Daoy (cell line): ENCODE results near the gene CHSY1. TPM values are rescaled to one million over a fixed set of nuclear protein-coding genes. Genes with fewer than 3 reads are reported as not detected.

Experiments used
- DNase-seq: peaks from one replicate; pipeline ENCODE4 v3.0.0-alpha.2; 2015; ENCODE audit warnings: low read depth
- total RNA-seq: library from RNA; depleted of rRNA; stranded (reverse); fragments of >200 nt; shearing (Covaris generic); gene quantifications from 2 replicates; pipeline ENCODE4 v1.2.3, GENCODE V29; 2014

CHSY1 gene
- total RNA-seq, 1 experiment from 2014 or later, result 29.0 TPM

DNA sequence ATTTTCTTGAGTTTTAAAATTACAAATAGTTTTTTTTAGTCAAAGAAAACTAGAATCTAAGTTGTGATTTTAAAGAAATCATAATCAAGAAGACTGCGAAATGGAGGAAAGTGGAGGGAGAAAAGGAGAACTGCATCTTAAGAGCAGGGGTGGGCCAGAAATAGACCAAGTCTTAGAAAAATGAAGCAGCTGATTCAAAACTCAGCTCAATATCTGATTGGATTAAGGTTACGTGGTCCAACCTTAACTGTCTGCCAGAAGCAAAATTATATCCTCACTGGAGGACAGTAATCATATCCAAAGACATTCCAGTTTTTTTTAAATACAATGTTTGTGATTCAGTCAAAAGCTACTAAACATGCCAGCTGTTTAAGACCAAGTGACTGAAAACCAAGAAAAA is 41.4 kb downstream of the CHSY1 start:
- DNase-seq, result no peak

DNA sequence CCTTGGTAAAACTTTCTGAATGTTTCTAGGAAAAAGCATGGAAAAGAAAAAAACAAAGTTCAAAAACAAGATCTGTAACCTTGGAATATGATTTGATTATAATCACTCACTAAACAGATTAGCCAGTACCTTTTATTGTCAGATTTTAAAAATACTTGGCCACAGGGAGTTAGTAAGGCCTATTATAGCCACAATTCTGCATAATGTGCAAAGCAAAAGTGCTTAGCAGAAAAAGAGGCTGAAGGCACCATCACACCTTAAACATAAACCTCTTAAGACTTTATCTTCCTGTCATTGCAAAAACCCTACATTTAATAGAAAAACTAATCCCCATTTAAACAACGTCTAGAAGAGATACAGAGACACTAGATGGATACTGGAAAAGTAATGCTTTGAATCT is 41.8 kb downstream of the CHSY1 start:
- DNase-seq, result no peak

DNA sequence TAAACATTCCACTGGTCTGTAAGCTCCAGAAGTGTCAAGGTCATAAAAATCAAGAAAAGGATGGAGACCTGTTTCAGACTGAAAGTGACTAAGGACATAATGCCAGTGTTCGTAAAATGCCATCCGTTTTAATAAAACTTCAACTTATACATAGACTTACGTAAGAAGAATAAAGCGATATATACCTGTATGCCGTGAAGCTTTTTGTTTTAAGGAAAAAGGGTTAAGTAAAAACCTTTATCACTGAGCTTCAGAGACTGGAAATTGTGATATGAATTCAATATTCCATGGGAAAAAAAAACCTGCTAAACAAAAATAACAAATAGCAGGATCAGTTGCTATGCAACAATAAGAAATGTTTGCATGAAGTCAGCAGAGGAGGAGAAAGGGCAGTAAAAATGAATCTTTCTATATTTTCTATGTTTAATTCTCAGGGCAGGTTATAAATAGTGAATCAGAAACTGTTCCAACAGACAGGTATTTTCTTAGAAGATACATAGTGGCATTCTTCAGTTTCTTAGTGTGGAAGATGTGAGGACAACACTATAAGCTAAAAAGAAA is 42.5 kb downstream of the CHSY1 start:
- no peak for DNase-seq

DNA sequence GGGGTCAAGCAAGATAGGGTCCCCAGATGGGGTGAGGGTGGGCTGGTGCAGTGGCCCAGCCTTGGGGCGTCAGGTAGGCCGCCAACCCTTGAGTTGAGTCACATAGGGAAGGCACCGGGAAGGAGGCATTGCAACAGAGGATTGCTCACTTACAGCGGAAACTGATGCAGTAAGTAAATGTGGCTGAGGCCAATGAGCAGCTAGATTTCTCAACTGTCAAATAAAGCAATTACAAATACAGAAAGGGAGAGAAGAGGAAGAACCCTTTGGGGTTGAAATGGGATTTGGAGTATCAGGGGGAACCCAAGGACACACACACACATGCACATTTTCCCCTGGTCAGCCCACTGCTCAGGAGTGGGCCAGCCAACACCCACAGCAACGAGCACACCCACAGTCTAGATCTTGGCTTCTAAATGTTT is 44.0 kb downstream of the CHSY1 start:
- DNase-seq, result peak; percentile 23

DNA sequence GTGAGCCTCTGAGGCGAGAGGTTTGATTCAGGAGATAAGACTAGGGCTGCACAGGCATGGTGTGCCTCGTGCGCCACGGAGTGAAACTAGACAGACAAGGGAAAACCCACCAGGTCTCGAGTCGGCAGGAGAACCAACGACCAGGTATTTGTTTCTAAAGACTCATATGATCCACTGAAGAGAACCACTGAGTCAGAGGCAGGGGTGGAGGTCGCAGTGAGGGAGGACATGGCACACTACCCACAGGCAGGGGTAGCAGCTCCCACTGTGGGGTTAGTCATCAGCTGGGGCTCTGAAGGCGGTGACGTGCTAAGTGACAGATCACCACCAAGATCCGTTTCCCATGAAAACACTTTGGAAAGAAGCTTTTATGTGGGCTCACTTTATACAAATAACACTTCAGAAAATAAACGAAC is 45.7 kb downstream of the CHSY1 start:
- peak; percentile 72 for DNase-seq

DNA sequence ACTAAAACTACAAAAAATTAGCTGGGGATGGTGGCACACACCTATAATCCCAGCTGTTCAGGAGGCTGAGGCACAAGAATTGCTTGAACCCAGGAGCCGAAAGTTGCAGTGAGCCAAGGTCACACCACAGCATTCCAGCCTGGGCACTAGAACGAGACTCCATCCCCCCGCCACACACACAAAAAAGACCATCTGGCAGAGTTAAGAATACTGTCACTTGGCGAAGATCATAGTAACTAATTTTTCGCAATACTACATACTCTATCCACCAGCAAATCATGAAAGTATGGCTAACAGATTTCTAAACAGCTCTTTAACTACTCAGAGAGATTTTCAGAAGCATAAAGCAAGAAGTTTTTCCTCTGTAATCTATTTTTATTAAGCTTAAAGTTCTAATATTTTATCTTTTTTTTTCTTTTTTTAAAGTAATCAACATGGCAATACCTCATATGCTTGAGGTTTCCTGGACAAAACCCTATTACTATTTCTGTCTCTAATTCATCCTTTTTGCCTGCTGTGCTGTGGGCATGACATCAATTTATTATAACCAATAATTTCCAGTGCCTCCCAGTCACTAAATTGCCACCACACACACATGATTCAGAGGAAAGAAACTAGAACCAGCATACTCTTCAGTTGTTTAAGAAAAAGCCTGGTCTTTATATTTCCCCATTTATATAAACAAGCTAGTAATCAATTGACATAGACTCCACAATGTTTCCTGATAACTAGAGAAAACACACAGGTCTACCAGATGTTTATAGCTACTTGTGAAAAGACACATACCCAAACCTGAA is 46.9 kb downstream of the CHSY1 start:
- DNase-seq, result no peak

DNA sequence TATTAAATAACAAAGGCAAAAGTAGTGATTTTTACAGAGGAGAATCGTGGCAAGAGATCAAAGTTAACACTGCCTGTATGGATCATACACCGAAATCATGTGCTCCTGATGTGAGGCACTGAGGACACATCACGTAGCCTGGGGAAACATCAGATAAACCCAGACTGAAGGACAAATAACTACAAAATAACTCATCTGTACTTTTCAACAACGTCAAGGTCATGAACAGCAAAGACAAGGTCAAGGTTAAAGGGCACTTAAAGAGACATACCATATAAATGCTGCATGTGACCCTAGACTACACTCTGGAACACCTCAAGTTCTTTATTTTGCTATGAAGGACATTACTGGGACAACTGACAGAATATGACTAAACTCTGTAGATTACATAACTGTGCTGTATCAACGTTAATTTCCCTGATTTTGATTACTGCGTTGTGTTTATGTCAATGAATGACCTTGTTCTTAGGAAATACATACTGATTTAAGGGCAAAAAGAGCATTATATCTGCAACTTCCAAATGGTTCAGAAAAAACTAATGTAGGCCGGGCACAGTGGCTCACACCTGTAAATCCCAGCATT is 48.1 kb downstream of the CHSY1 start:
- DNase-seq, result no peak

DNA sequence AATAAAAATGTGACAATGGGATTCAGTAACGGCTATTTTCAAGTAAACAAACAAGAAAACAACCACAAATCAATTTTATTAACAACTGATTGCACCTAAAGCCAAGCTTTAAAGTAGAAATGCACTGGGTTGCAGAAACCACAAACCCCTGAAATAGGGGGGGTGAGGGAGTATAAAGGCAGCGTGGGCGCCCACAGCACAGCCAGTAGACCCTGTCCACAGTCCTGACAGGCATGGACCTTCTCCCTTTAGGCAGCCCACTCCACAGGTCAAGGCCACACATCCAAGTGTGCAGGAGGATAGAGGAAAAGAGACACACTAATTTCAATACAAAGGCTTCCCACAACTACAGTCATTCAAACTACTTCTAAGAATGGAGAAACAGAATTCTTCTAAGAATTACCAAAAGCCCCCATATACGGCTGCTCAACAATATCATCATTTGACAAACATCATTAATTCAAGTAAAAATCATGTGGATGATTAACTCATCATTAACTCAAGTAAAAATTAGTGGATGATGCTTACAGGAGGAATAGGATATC is 48.7 kb downstream of the CHSY1 start:
- no peak for DNase-seq

DNA sequence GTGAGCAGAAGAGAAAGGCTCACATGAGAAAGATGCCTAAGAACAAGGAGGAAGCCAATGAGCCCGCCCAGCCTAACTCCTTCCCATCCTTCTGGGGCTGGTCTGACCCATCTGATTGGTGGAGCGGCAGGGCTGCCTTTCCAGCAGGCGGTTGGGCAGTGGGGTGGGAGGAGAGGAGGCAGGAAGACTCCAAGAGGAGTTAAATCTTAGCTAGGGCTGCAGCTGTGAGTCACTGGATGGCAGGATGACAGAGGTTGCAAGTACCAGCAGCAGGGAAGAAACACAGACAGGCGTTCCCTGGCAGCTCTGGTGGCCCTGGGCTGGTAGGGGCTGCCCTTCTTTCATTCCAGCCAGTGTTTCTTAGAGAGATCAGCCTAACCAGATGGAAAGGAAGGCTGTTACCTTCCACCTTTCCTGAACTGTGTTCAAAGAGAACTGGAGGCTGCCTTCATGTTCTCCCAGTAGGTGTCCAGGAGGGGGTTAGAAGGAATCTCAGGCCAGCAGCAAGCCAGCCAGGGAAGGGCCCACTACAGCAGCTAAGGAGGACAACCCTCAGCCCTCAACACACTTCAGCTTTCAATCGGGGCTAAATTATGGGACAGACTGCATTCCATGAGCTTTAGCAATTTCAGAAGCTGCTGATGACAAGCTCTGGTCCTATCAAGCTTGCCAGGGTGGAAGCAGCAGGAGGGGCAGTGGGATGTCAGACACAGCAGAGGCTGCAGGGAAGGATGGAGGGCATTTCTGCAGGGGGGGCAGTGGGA is 50.3 kb downstream of the CHSY1 start:
- peak; percentile 98 for DNase-seq

DNA sequence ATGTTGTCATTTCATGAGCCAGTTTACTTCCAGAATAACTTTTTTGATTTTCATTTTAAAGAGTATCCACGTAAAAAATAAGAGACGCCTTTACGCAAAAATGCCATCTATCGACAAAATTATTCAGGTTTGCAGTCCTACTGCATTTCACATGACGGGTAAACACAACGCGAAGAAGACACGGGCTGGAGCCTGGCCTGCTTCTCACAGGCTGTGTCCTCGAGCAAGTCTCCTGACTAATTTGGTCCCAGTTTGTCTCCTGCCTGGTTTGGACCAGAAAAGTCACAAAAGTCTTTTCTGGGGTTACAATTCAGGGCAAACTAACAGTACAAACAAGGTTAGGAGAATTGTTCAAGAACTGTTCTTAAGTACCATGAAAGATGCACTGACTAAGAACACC is 51.7 kb downstream of the CHSY1 start:
- DNase-seq, result no peak

DNA sequence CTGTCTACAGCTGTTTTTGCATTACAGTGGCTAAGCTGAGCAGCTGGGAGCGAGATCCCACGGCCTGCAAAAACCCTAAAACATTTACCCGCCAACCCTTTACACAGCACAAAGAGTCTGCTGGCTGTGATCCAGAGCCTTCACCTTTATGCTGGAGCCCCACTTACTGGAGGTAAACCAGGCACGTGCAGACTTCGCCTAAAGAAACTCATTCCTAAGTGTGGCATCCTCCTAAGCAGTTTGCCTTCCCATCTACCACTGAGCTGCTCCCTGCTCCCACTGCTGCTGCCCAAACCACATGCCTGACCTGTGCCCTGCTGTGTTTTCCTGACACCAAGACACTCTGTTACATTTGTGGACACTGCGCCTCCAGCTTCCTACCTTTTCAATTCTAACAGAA is 53.0 kb downstream of the CHSY1 start:
- DNase-seq, result no peak

DNA sequence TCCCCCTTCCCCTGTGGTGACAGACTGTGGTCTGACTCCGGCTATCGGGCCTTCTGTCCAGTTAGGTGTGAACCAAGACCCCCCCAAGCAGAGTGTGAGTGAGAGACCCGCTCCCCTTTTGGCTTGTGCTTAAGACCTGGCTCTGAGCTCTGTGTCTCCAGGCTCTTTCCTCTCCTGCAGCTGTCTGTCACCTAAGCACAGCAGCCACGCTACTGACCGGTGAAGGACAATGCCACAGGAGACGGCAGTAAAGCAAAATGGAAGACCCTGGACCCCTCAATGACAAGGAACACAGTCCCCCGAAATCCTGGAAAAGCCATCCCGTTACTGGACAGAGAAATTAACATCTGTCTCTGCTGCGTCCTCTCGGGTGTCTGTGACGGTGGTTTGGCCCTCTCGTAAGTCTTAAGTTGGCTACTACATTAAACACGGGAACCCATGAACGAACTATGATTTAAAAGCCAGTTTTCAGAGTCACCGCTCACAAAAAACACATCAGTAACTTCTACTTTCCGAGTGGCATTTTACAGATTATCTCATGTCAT is 53.7 kb downstream of the CHSY1 start:
- DNase-seq, result no peak

DNA sequence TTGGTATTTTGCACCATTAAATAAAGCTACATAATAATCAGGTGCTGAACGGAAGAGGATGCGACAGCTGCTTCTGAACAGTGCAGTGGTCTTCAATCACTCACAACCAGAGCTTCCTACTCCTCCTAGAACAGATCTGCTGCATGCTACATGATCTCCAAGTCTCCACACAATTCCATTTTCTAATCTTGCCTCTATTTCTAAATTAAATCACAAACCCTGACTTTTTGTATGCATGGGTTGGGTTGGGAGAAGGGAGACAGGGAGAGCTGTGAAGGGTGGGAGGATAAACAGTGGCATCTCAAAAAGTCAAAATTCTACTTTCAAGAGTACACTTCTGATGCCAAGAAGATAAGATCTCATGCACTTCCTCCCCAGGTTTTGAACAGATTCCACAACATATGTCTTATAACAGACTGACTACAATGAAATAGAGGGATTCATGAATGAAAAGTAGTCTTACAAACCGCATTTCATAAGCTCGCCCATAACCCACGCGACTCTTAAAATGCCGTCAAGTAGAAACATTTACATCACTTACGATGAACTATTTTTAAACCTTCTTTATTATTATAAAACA is 57.2 kb downstream of the CHSY1 start:
- no peak for DNase-seq

DNA sequence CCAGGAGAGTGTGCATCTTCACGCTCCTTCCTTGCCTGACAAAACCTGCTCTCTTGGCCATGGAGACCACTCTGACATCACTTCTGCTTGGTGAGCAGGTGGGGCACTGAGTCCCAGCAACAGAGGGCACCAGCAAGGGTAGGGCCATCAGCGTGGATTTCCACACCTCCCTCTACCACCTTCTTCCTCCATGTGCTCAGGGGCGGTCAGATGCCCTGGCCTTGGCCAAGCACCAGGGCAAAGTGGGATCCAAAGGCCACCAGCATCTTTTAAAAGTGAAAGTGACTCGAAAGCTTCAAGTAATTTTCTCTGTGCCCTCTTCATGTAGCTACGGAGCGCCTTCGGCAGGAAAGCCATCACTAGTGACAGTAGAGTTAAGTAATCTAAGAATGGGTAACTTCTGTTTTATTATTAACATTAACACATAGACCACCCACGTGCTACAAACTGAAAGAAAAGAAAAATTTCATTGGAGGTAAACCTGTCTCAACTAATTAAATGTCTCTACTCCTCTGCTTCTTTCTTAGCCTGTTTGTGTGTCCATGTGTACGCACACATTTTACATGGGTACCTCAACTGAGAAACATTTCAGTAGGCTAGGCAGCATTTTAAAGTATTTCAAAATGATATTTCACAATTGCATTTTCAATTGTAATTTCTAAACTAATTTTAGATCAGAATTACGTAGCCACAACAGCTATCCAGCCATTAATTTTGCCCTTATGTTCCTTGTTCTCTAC is 57.9 kb downstream of the CHSY1 start:
- DNase-seq, result no peak

DNA sequence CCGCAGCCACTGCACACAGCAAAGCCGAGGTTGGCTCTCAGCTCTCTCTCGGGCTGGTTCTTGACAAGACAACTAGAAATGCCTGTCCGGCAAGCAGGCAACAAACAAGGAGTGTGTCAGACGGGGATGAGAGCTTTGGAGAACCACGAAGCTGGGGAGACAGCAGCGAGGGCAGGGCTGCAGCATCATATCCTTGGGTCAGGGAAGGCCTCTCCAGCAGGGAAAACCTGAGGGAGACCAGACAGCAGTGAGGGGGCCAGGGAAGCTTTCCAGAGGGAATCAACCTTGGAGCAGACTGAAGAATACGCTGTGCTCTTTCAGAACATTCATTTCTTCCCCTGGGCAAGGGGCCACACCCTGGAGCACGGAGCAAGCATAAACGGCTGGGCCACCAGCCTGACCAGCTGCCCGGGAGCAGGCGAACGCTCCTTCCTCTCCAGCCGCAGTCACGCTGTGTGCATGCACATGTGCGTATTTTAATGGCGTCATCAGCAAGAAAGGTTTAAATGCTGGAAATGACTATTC is 58.7 kb downstream of the CHSY1 start:
- DNase-seq, result no peak

DNA sequence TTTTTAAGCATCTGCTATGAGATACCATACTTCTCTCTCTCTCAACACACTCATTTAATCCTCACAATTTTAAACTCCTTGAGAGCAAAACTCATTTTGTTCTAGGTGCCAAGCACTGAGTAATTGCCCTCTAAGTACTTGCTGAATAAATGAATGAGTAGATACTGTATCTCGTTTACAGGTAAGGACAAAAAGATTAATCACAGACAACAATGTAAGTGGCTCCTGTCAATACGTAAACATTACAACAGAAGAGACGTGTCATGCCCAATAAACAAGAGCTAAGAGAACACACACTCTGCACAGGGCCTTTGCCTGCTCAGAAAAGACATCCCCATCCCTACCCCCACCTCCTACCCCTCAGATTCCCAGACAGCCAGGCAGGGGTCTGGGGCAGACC is 59.8 kb downstream of the CHSY1 start:
- no peak for DNase-seq

DNA sequence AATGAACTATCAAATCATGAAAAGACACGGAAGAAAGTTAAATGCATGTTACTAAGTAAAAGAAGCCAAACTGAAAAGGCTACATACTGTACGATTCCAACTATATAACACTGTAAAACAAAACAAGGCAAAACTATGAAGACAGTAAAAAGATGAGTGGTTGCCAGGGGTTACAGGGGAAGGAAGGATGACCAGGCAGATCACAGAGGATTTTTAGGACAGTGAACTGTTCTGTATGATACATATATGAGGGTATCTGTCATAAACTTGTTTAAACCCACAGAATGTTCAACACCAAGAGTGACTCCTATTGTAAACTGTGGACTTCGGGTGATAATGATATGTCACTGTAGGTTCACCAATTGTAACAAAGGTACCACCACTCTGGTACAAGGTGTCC is 60.6 kb downstream of the CHSY1 start:
- DNase-seq, result no peak

DNA sequence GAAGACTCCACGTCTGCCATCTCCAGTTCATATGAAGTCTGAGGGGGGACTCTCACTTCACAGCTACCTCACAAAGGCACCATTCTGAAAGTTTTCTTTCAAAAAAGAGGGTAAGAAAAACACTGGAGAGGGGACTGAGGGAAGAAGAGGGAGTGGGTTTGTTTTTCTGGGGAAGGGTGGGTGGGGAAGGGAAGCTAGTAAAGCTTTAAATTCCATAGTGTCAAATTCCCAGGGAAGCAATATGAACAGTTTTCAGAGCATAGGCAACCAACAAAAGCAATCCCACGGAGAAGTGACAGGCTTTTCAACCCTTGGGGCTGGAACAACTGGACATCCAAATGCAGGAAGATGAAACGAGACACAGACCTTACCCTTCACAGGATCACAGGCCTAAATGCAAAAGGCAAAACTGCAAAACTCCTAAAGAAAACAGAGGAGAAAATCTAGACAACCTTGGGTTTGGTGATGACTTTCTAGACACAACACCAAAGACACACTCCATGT is 61.7 kb downstream of the CHSY1 start:
- no peak for DNase-seq

DNA sequence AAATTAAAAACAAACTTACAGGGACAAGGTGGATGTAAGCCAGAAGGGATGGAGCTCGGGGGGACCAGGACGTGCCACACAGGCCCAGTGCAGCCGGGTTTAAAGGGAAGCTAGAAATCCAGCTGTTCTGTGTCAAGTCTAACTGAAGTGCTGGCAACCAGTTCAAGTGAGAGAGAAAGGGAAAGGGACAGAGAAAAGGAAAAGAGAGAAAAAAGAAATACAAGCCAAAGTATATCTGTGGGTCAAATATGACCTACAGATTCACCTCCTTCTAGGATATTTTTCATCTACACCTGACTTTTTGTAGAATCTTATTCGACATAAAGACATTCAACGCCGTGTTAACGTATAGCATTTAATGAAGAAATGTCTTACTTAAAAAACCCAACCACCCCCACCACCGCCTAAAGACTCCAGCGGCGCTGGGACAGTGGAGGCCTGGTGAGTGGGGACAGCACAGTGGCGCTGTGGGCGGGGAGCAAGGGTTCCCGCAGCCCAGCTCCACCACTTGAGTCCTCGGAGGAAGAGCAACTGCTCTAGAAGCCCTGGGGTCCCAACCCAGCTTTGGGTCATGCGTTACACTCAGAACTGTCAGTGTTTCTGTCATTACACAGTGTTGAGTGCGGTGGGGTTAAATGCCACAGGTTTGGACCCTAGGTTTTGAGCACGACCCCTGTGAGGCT is 62.3 kb downstream of the CHSY1 start:
- DNase-seq, result no peak
